Motor neuron (in vitro differentiated cells): Measurements from ENCODE around the gene SRL. TPM values are rescaled to one million over a fixed set of nuclear protein-coding genes. Genes with fewer than 3 reads are reported as not detected.
A peak's percentile ranks its signal among the peaks of the same experiment; 100 is the strongest.
"Not testable (repeated sequence)": the region's sequence is repeated elsewhere in the genome, so short reads cannot be mapped to it uniquely, and the experiment has no call there.

Experiments used
- ATAC-seq, 8 experiments: fragments of 200-7000 bp; cut with Tn5 transposase; replicated peaks in 6 of 8; 2 replicates each; pipeline ENCODE4 v1.8.0; 2021; ENCODE audit warnings: mild to moderate bottlenecking in 8 of 8, moderate library complexity in 8 of 8
- H3K27ac ChIP-seq, 2 donors: fragments of 250-450 bp; sonication (Bioruptor Pico); 2 replicates each; pipeline ENCODE4 v1.9.0; 2021; ENCODE audit warnings: antibody characterized with exemption in 2 of 2, mild to moderate bottlenecking in 2 of 2, moderate library complexity in 1 of 2
- H3K4me1 ChIP-seq, 2 donors: fragments of 250-450 bp; sonication (Bioruptor Pico); replicated peaks in 1 of 2; 2 replicates each; pipeline ENCODE4 v1.6.1; 2021; ENCODE audit warnings: antibody characterized with exemption in 2 of 2, mild to moderate bottlenecking in 2 of 2, moderate library complexity in 1 of 2
- H3K4me3 ChIP-seq, 5 donors: fragments of 250-450 bp; sonication (Bioruptor Pico); 2 replicates each; pipeline ENCODE4 v1.9.0; 2021; ENCODE audit warnings: antibody characterized with exemption in 5 of 5, mild to moderate bottlenecking in 5 of 5, moderate library complexity in 4 of 5
- WGBS, 10 experiments: fragments of 450-650 bp; shearing (Covaris generic); methylation state at CpG; one replicate each; pipeline ENCODE4 v1.0.0; 2022; 5-methylcytosine and 5-hydroxymethylcytosine counted together
- in situ Hi-C, 9 experiments: fragments of 400-800 bp; cut with MboI; loops; one replicate each; pipeline ENCODE4 v1.15.0; 2021; ENCODE audit warnings: low sequenced_read_pairs in 9 of 9, low pct_unique_long_range_greater_than_20kb in 2 of 9; ENCODE audit not compliant: unreplicated experiment in 9 of 9
- total RNA-seq, 8 experiments: library from RNA; unstranded; fragments of 300-600 nt; gene quantifications; 2 replicates each; pipeline versions ENCODE4 v1.2.3 to v1.2.4, GENCODE V29; 2022

Gene SRL
- total RNA-seq, 8 experiments from 2014 or later = 0.07 to 0.71 (median 0.34) TPM

GRCh38 chr16:4253394-4254150 is 11.7 kb upstream of the SRL start:
- peak; percentile 93 to 98 (median 97) for ATAC-seq
- Histone ChIP-seq H3K27ac (peak overlapping the region; percentile 66 to 83), H3K4me3 (peak overlapping the region; percentile 41 to 61 (median 47)), H3K4me1 (no peaks in the 10 kb centered on the region)
- WGBS, 10 experiments = 0 to 2% (median 1%) methylated on average over 6 to 18 of the region's 80 CpGs; no CpG with 5 or more reads in 6 of the 10 experiments
- in situ Hi-C loops = no loop called here

GRCh38 chr16:4253012-4253393 is 11.1 kb upstream of the SRL start:
- ATAC-seq, H3K4me1 ChIP-seq, in situ Hi-C loops: not testable (repeated sequence)
- peak overlapping the region; percentile 41 to 61 (median 47) for H3K4me3 ChIP-seq
- H3K27ac ChIP-seq = peak overlapping the region; percentile 66 to 83
- WGBS, 10 experiments = 0 to 90% (median 34%) methylated on average over 2 to 6 of the region's 23 CpGs; no CpG with 5 or more reads in 6 of the 10 experiments

GRCh38 chr16:4249530-4250308 is 7.8 kb upstream of the SRL start:
- in situ Hi-C loops = no loop called here
- 40 to 91% (median 67%) methylated on average over 1 to 12 of the region's 12 CpGs for WGBS, 10 experiments
- no peak overlapping the region for H3K27ac ChIP-seq
- no peak for ATAC-seq
- no peak overlapping the region for H3K4me3 ChIP-seq
- peaks cover 0 to 8% of the 10 kb centered on the region in 2 donors for H3K4me1 ChIP-seq

- in situ Hi-C loops = no loop called here
- peaks cover 0 to 16% of the 10 kb centered on the region in 2 donors for H3K4me1 ChIP-seq
- 70 to 100% (median 81%) methylated on average over 2 to 5 of the region's 7 CpGs; no CpG with 5 or more reads in 4 of the 10 experiments for WGBS, 10 experiments
- H3K27ac ChIP-seq = no peak overlapping the region
- H3K4me3 ChIP-seq = no peak overlapping the region
- no peak for ATAC-seq
These were observed 5.5 kb upstream of the SRL start for GRCh38 chr16:4247460-4247784.

- no peak for ATAC-seq
- in situ Hi-C loops = no loop called here
- no peak overlapping the region for H3K4me3 ChIP-seq
- H3K4me1 ChIP-seq = peaks cover 3 to 19% of the 10 kb centered on the region in 2 donors
- H3K27ac ChIP-seq = no peak overlapping the region
- 35 to 100% (median 82%) methylated on average over 2 to 12 of the region's 14 CpGs; no CpG with 5 or more reads in 1 of the 10 experiments for WGBS, 10 experiments
These were observed 5.0 kb upstream of the SRL start for GRCh38 chr16:4246777-4247459.

DNA sequence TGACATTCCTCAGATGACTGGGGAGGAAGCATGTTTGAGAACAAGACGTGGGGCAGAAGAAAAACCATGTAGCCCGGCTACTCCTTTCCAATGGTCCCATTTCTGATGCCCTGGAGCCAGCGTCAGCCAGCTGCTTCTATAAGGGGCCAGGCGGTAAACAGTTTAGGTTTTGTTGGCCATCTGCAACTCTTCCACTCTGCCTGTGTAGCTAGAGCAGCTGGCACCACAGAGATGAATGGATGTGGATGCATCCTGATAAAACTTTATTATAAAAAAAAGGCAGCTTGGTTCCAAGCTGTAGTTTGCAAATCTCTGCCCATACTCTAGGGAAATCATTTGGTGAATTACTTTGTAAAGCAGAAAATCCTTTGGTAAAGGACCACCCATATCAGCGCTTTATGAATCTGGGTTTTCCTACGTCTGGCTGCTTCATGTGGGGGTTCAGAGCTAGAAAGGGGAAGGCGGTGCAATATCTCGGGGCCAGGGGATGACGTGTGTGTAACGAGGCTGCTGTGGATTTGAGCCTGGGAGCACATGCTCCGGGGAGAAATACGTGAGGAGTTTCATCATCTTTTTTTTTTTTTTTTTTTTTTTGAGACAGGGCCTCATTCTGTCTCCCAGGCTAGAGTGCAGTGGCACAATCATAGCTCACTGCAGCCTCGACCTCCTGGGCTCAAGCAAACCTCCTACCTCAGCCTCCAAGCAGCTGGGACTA is 3.4 kb upstream of the SRL start:
- Histone ChIP-seq H3K4me1 (peaks cover 13 to 34% of the 10 kb centered on the region in 2 donors), H3K4me3 (no peak overlapping the region), H3K27ac (no peak overlapping the region)
- in situ Hi-C loops = no loop called here
- ATAC-seq = peak in 4 of 8 experiments; percentile 8 to 41 (median 10)
- WGBS, 10 experiments = 10 to 100% (median 77%) methylated on average over 2 to 11 of the region's 13 CpGs

DNA sequence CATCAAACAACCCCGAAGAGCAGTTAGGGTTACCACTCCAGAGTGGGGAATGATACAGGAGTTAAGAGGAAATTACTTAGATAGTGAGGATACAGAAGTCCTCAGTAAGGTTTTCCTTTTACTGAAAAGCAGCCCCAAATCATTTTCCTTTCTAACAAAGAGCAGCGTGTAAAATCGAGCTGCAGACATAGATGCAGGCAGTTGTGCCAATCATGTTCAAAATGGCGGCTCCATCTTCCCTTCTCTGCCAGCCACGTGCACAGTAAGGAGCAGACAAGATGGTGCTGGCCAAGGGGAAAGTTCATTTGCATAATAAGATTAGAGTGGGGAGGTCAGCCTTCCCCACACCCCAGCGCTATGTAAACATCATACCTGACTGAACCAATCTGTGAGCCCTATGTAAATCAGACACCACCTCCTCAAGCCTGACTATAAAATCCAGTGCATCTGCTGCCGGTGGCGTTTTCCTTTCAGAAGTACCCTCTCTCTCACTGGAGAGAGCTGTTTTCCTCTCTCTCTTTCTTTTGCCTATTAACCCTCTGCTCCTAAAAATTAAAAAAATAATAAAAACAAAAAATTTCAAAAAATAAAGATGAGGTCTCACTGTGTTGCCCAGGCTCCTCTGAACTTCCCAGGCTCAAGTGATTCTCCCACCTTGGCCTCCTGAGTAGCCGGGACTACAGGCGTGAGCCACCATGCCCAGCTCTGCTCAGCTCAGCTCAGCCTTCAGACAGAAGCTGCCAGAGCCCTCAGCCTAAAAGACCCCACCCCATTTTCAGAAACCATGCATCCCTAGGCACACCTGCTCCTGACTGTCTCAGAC is 2.6 kb upstream of the SRL start:
- peak overlapping the region in 1 of 2 donors; percentile 47 for H3K27ac ChIP-seq
- WGBS, 10 experiments = 73 to 100% (median 82%) methylated on average over 1 to 7 of the region's 10 CpGs; no CpG with 5 or more reads in 1 of the 10 experiments
- ATAC-seq = peak in 7 of 8 experiments; percentile 72 to 93 (median 76)

GRCh38 chr16:4241258-4241927 is 487 bp downstream of the SRL start:
- Histone ChIP-seq H3K4me3 (no peak overlapping the region), H3K4me1 (peaks cover 21 to 30% of the 10 kb centered on the region in 2 donors), H3K27ac (peak overlapping the region in 1 of 2 donors; percentile 3)
- WGBS, 10 experiments = 20 to 100% (median 88%) methylated on average over 1 to 15 of the region's 17 CpGs; no CpG with 5 or more reads in 1 of the 10 experiments
- in situ Hi-C loops = no loop called here
- no peak for ATAC-seq

More for the DNA sequence above, 2.6 kb upstream of the SRL start:
- in situ Hi-C loops = no loop called here
- Histone ChIP-seq H3K4me3 (no peak overlapping the region), H3K4me1 (peaks cover 21 to 35% of the 10 kb centered on the region in 2 donors)

DNA sequence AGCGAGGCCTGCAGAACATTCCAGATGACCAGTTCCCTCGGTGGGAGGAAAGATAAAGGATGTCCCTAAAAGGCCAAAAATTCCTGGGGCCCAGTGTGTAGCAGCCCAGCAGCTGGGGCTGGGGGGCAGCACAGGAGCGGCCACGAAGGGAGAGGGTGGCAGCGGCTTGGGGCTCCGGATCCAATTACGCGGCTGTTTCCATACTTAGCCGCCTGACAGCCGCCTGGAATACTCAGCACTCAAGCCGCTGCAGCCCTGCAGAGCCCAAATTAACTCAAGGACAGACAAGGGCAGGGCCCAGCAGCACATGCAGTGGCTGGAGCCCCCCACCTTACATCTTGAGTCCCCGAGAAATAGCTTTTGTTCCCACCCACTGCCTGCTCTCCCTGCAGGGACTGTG is 1.3 kb downstream of the SRL start:
- in situ Hi-C loops = no loop called here
- Histone ChIP-seq H3K4me1 (peaks cover 21 to 30% of the 10 kb centered on the region in 2 donors), H3K27ac (no peak overlapping the region), H3K4me3 (no peak overlapping the region)
- WGBS, 10 experiments = 60% methylated on average over 1 of the region's 12 CpGs; no CpG with 5 or more reads in 9 of the 10 experiments
- ATAC-seq = peak in 3 of 8 experiments; percentile 10 to 28 (median 12)

DNA sequence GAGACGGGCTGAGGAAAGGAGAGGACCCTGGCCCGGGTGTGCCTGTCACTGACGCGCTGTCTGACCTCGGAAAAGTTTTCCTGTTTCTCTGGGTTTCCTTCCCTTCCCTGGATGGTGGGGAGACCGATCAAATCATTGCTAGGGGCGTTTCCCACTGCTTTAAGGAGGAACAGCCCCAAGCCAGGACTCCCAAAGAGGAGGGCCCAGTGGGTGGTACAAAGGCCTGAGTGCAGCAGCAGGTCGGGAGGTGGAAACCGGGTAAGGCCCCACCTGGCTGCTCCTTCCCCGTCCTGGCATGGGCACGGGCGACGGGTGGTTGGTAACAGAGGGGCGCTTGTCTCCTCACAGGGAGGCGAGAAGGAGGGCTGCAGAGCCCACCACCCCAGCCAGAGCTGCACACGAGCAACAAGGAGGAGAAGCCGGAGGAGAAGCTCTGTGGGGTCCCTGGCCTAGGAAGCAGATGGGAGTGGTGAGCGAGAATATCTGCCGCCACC is 2.2 kb downstream of the SRL start:
- H3K4me3 ChIP-seq = no peak overlapping the region
- peaks cover 21 to 28% of the 10 kb centered on the region in 2 donors for H3K4me1 ChIP-seq
- no peak overlapping the region for H3K27ac ChIP-seq
- ATAC-seq = no peak
- in situ Hi-C loops = no loop called here
- 23 to 93% (median 88%) methylated on average over 4 to 13 of the region's 19 CpGs; no CpG with 5 or more reads in 3 of the 10 experiments for WGBS, 10 experiments

GRCh38 chr16:4239020-4239419 is 2.9 kb downstream of the SRL start:
- 0 to 100% (median 66%) methylated on average over 1 to 2 of the region's 5 CpGs; no CpG with 5 or more reads in 6 of the 10 experiments for WGBS, 10 experiments

More at GRCh38 chr16:4239020-4239419, 2.9 kb downstream of the SRL start:
- no peak for ATAC-seq
- Histone ChIP-seq H3K27ac (no peak overlapping the region), H3K4me1 (peaks cover 21% of the 10 kb centered on the region in 2 donors), H3K4me3 (no peak overlapping the region)
- in situ Hi-C loops = no loop called here
